Vagina (tissue), 2 donors: Measurements from ENCODE around the gene CYP3A4. TPM values are rescaled to one million over a fixed set of nuclear protein-coding genes. Genes with fewer than 3 reads are reported as not detected.
"Not testable (repeated sequence)": the region's sequence is repeated elsewhere in the genome, so short reads cannot be mapped to it uniquely, and the experiment has no call there.

Source experiments
- DNase-seq, 2 donors: peaks; one replicate each; pipeline ENCODE4 v3.0.0-alpha.2; 2017; ENCODE audit errors: extremely low spot score in 2 of 2
- H3K27ac ChIP-seq: fragments of 200-600 bp; sonication (generic); one replicate; pipeline ENCODE4 v1.5.1; 2019
- H3K27me3 ChIP-seq: fragments of 200-600 bp; sonication (generic); one replicate; pipeline ENCODE4 v1.5.1; 2019
- H3K36me3 ChIP-seq, 2 donors: fragments of 200-600 bp; sonication (generic); one replicate each; pipeline ENCODE4 v1.5.1; 2017 to 2019
- H3K4me1 ChIP-seq: fragments of 200-600 bp; sonication (generic); one replicate; pipeline ENCODE4 v1.5.1; 2019
- H3K4me3 ChIP-seq, 2 donors: fragments of 200-600 bp; sonication (generic); 1 replicate in 1 of 2; 2 replicates in 1 of 2; pipeline ENCODE4 v1.5.1; 2016 to 2019
- H3K9me3 ChIP-seq: fragments of 200-600 bp; sonication (generic); one replicate; pipeline ENCODE4 v1.5.1; 2019
- CTCF ChIP-seq, 3 experiments: fragments of 450-650 bp in 2 of 3; fragments of 200-600 bp in 1 of 3; sonication (generic) in 1 of 3; IDR thresholded peaks; one replicate each; pipeline ENCODE4 v1.5.1; 2017 to 2019; ENCODE audit warnings: antibody characterized with exemption in 3 of 3, mild to moderate bottlenecking in 2 of 3, moderate library complexity in 2 of 3
- POLR2A ChIP-seq, 2 donors: fragments of 450-650 bp; IDR thresholded peaks; one replicate each; pipeline ENCODE4 v1.6.1; 2017; ENCODE audit warnings: antibody characterized with exemption in 2 of 2, mild to moderate bottlenecking in 2 of 2, moderate library complexity in 2 of 2
- POLR2AphosphoS5 ChIP-seq, 2 donors: sonication (generic); formaldehyde crosslinking; IDR thresholded peaks; one replicate each; pipeline ENCODE4 v1.9.0; 2017; ENCODE audit warnings: antibody characterized with exemption in 2 of 2, mild to moderate bottlenecking in 2 of 2, low read depth in 1 of 2; ENCODE audit not compliant: insufficient read depth in 1 of 2
- intact Hi-C: fragments of 100-400 bp; cut with DNase I; formaldehyde crosslinking; loops from one replicate; pipeline ENCODE4 v1.15.1; 2023
- total RNA-seq: library from RNA; depleted of rRNA; stranded (reverse); fragments of >200 nt; gene quantifications from one replicate; pipeline ENCODE4 v1.2.3, GENCODE V29; 2016

The CYP3A4 gene
- total RNA-seq, 1 donor from 2014 or later = not detected

GRCh38 chr7:99822731-99823718, 39.0 kb upstream of the CYP3A4 start:
- H3K36me3 ChIP-seq = no peaks in the 10 kb centered on the region
- TF ChIP-seq CTCF (IDR thresholded peaks at IDR 0.05) = no peak
- TF ChIP-seq POLR2A (IDR thresholded peaks at IDR 0.05) = no peak
- no peak for TF ChIP-seq POLR2AphosphoS5 (IDR thresholded peaks at IDR 0.05; ENCODE audit: insufficient read depth in 1 of 2, low read depth in 1 of 2)
- intact Hi-C loops = no loop called here
- H3K4me3 ChIP-seq = no peak overlapping the region
- H3K4me1 ChIP-seq = no peaks in the 10 kb centered on the region
- no peaks in the 10 kb centered on the region for H3K27me3 ChIP-seq
- peak in 1 of 2 donors; percentile 58 for DNase-seq
- no peak overlapping the region for H3K27ac ChIP-seq
- no peaks in the 10 kb centered on the region for H3K9me3 ChIP-seq

GRCh38 chr7:99820408-99821027, 36.5 kb upstream of the CYP3A4 start:
- no peaks in the 10 kb centered on the region for H3K36me3 ChIP-seq
- H3K9me3 ChIP-seq = no peaks in the 10 kb centered on the region
- H3K4me3 ChIP-seq = no peak overlapping the region
- intact Hi-C loops = no loop called here
- H3K27ac ChIP-seq = no peak overlapping the region
- no peaks in the 10 kb centered on the region for H3K27me3 ChIP-seq
- no peak for DNase-seq
- no peaks in the 10 kb centered on the region for H3K4me1 ChIP-seq
- TF ChIP-seq CTCF (IDR thresholded peaks at IDR 0.05) = no peak
- TF ChIP-seq POLR2AphosphoS5 (IDR thresholded peaks at IDR 0.05; ENCODE audit: insufficient read depth in 1 of 2, low read depth in 1 of 2) = no peak
- TF ChIP-seq POLR2A (IDR thresholded peaks at IDR 0.05) = no peak

- Histone ChIP-seq H3K36me3 (no peaks in the 10 kb centered on the region), H3K27ac (no peak overlapping the region), H3K9me3 (no peaks in the 10 kb centered on the region), H3K4me3 (no peak overlapping the region), H3K4me1 (no peaks in the 10 kb centered on the region), H3K27me3 (no peaks in the 10 kb centered on the region)
- DNase-seq = peak in 1 of 2 donors; percentile 13
- TF ChIP-seq POLR2A (IDR thresholded peaks at IDR 0.05) = no peak
- no peak for TF ChIP-seq POLR2AphosphoS5 (IDR thresholded peaks at IDR 0.05; ENCODE audit: insufficient read depth in 1 of 2, low read depth in 1 of 2)
- TF ChIP-seq CTCF (IDR thresholded peaks at IDR 0.05) = no peak
- intact Hi-C loops = no loop called here
Measured at GRCh38 chr7:99808766-99809165, 24.8 kb upstream of the CYP3A4 start.

GRCh38 chr7:99806839-99807478, 23.0 kb upstream of the CYP3A4 start:
- DNase-seq = peak in 1 of 2 donors; percentile 13
- Histone ChIP-seq H3K36me3 (no peaks in the 10 kb centered on the region), H3K4me3 (no peak overlapping the region), H3K9me3 (no peaks in the 10 kb centered on the region), H3K4me1 (no peaks in the 10 kb centered on the region), H3K27me3 (no peaks in the 10 kb centered on the region), H3K27ac (no peak overlapping the region)
- intact Hi-C loops = no loop called here
- no peak for TF ChIP-seq POLR2A (IDR thresholded peaks at IDR 0.05)
- no peak for TF ChIP-seq POLR2AphosphoS5 (IDR thresholded peaks at IDR 0.05; ENCODE audit: insufficient read depth in 1 of 2, low read depth in 1 of 2)

- no peaks in the 10 kb centered on the region for H3K27me3 ChIP-seq
- no peak for DNase-seq
- no peaks in the 10 kb centered on the region for H3K36me3 ChIP-seq
- H3K4me3 ChIP-seq = no peak overlapping the region
- H3K27ac ChIP-seq = no peak overlapping the region
- intact Hi-C loops = no loop called here
- H3K4me1 ChIP-seq = no peaks in the 10 kb centered on the region
- TF ChIP-seq POLR2AphosphoS5 (IDR thresholded peaks at IDR 0.05; ENCODE audit: insufficient read depth in 1 of 2, low read depth in 1 of 2) (no peak), POLR2A (IDR thresholded peaks at IDR 0.05) (no peak), CTCF (IDR thresholded peaks at IDR 0.05) (no peak)
- no peaks in the 10 kb centered on the region for H3K9me3 ChIP-seq
Measured at GRCh38 chr7:99805641-99806040, 21.7 kb upstream of the CYP3A4 start.

- H3K9me3 ChIP-seq, H3K4me1 ChIP-seq, intact Hi-C loops, H3K27ac ChIP-seq, DNase-seq, H3K27me3 ChIP-seq, H3K36me3 ChIP-seq, H3K4me3 ChIP-seq: not testable (repeated sequence)
Measured at GRCh38 chr7:99803118-99803517, 19.1 kb upstream of the CYP3A4 start.

GRCh38 chr7:99801407-99801806, 17.4 kb upstream of the CYP3A4 start:
- intact Hi-C loops, H3K27me3 ChIP-seq, DNase-seq, H3K4me1 ChIP-seq, H3K27ac ChIP-seq, H3K36me3 ChIP-seq, H3K4me3 ChIP-seq, H3K9me3 ChIP-seq: not testable (repeated sequence)
